Endothelial cell of umbilical vein (primary cell): ENCODE data around the gene ERFL. TPM values are rescaled to one million over a fixed set of nuclear protein-coding genes. Genes with fewer than 3 reads are reported as not detected.

Experiments
- BruUV-seq: library from RNA; stranded (reverse); fragments of 400-500 nt; replicated peaks from 2 replicates; lab custom pipeline; 2021; lab: Mats Ljungman, UMichigan
- CTCF ChIA-PET: fragments of 300-600, 350-600 bp; sonication (Branson Sonifier 250); formaldehyde crosslinking; loops from one replicate; lab custom pipeline; 2021; ENCODE audit warnings: antibody characterized with exemption, inconsistent platforms; lab: Charles Lee
- POLR2A ChIA-PET: fragments of 300-600, 350-600 bp; sonication (Branson Sonifier 250); formaldehyde crosslinking; loops from one replicate; lab custom pipeline; 2021; ENCODE audit warnings: antibody characterized with exemption, inconsistent platforms; lab: Charles Lee
- DNase-seq: peaks from one replicate; pipeline ENCODE4 v3.0.0-alpha.2; 2011; ENCODE audit warnings: low read depth, low spot score
- FAIRE-seq: peaks from 2 replicates; lab custom pipeline; 2011; peaks lifted over from hg19 to GRCh38; lab: Jason Lieb, UNC
- H2AFZ ChIP-seq: 2 replicates; pipeline ENCODE4 v1.6.0; 2012; ENCODE audit warnings: low read depth, low read length, control low read depth, inconsistent platforms
- H3K27ac ChIP-seq: 2 replicates; pipeline ENCODE4 v1.5.1; 2011; ENCODE audit warnings: low read depth, mild to moderate bottlenecking, control low read depth, low read length, moderate library complexity; ENCODE audit not compliant: insufficient read depth
- H3K27me3 ChIP-seq, 2 experiments: 2 replicates each; pipeline versions ENCODE4 v1.6.0 to v1.6.1; 2011; ENCODE audit warnings: low read length in 2 of 2, mixed read lengths in 1 of 2; ENCODE audit not compliant: control insufficient read depth in 2 of 2, insufficient read depth in 2 of 2
- H3K36me3 ChIP-seq, 2 experiments: 2 replicates in 1 of 2; 3 replicates in 1 of 2; pipeline ENCODE4 v1.5.1; 2011; ENCODE audit warnings: low read length in 2 of 2, mild to moderate bottlenecking in 1 of 2, moderate library complexity in 1 of 2; ENCODE audit not compliant: control insufficient read depth in 2 of 2, insufficient read depth in 2 of 2; ENCODE audit errors: extremely low read depth in 1 of 2
- H3K4me1 ChIP-seq: 3 replicates; pipeline ENCODE4 v1.5.1; 2011; ENCODE audit warnings: mild to moderate bottlenecking, low read length; ENCODE audit not compliant: control insufficient read depth, insufficient read depth; ENCODE audit errors: extremely low read depth
- H3K4me2 ChIP-seq: 2 replicates; pipeline ENCODE4 v1.6.1; 2011; ENCODE audit warnings: low read length, control low read depth, mixed read lengths; ENCODE audit not compliant: insufficient read depth
- H3K4me3 ChIP-seq, 3 experiments: fragments of 200-600 bp in 1 of 3; sonication (generic), shearing (Covaris generic) in 1 of 3; replicated peaks in 1 of 3; 2 replicates each; pipeline ENCODE4 v1.5.1; 2011 to 2016; ENCODE audit warnings: control low read depth in 3 of 3, low read length in 3 of 3, mild to moderate bottlenecking in 2 of 3, inconsistent platforms in 1 of 3, low read depth in 1 of 3, moderate library complexity in 1 of 3; ENCODE audit not compliant: insufficient read depth in 1 of 3
- H3K79me2 ChIP-seq: 2 replicates; pipeline ENCODE4 v1.6.0; 2012; ENCODE audit warnings: low read length, inconsistent platforms; ENCODE audit not compliant: control insufficient read depth, insufficient read depth
- H3K9ac ChIP-seq: replicated peaks from 2 replicates; pipeline ENCODE3; 2011; ENCODE audit warnings: low read length, control low read depth; ENCODE audit not compliant: insufficient read depth; ENCODE audit errors: extremely low read depth
- H3K9me1 ChIP-seq: replicated peaks from 3 replicates; pipeline ENCODE4 v1.6.0; 2011; ENCODE audit warnings: mild to moderate bottlenecking, low read length; ENCODE audit not compliant: control insufficient read depth, insufficient read depth; ENCODE audit errors: extremely low read depth
- H3K9me3 ChIP-seq: replicated peaks from 2 replicates; pipeline ENCODE4 v1.5.1; 2012; ENCODE audit warnings: low read length, inconsistent platforms; ENCODE audit not compliant: control insufficient read depth, insufficient read depth
- H4K20me1 ChIP-seq: replicated peaks from 2 replicates; pipeline ENCODE3; 2011; ENCODE audit warnings: mild to moderate bottlenecking, low read length; ENCODE audit not compliant: control insufficient read depth, insufficient read depth; ENCODE audit errors: extremely low read depth
- EZH2 ChIP-seq: IDR thresholded peaks from 2 replicates; pipeline ENCODE4 v1.6.1; 2012; ENCODE audit warnings: borderline replicate concordance, low read depth, mild to moderate bottlenecking, moderate library complexity, low read length, inconsistent platforms; ENCODE audit not compliant: severe bottlenecking
- FOS ChIP-seq: IDR thresholded peaks from 2 replicates; pipeline ENCODE4 v1.6.1; 2011; ENCODE audit warnings: mild to moderate bottlenecking, low read length, moderate library complexity, borderline replicate concordance; ENCODE audit not compliant: insufficient read depth
- GATA2 ChIP-seq: IDR thresholded peaks from 2 replicates; pipeline ENCODE4 v1.7.0; 2011; ENCODE audit warnings: low read depth, mild to moderate bottlenecking, moderate library complexity, mixed read lengths, low read length; ENCODE audit not compliant: insufficient read length, insufficient read depth
- JUN ChIP-seq: IDR thresholded peaks from 2 replicates; pipeline ENCODE4 v1.6.1; 2011; ENCODE audit warnings: borderline replicate concordance, low read depth; ENCODE audit not compliant: insufficient read length, insufficient read depth
- MYC ChIP-seq: IDR thresholded peaks from one replicate; pipeline ENCODE4 v1.6.1; 2011; ENCODE audit warnings: mild to moderate bottlenecking, low read depth, low read length
- POLR2A ChIP-seq: IDR thresholded peaks from 2 replicates; pipeline ENCODE4 v1.6.1; 2012; ENCODE audit warnings: low read depth, mild to moderate bottlenecking, control low read depth, low read length
- POLR2AphosphoS5 ChIP-seq: IDR thresholded peaks from 2 replicates; pipeline ENCODE4 v1.6.1; 2012; ENCODE audit warnings: low read depth, mild to moderate bottlenecking, control low read depth, low read length, moderate library complexity; ENCODE audit not compliant: insufficient read depth
- dilution Hi-C: fragments of 300-500 bp; cut with MboI; formaldehyde crosslinking; loops from one replicate; pipeline ENCODE4 v1.15.0; 2019; ENCODE audit warnings: low sequenced_read_pairs; ENCODE audit not compliant: extremely low pct_ligation_motif_present
- intact Hi-C: fragments of 100-400 bp; cut with micrococcal nuclease; formaldehyde crosslinking; loops from one replicate; pipeline ENCODE4 v1.10.0; 2022
- polyA plus RNA-seq, 4 experiments: library from polyadenylated mRNA; depleted of rRNA in 3 of 4; stranded (reverse) in 3 of 4; unstranded in 1 of 4; fragments of >200 nt; gene quantifications; 2 replicates each; pipeline versions ENCODE4 v1.2.1 to v1.2.3, GENCODE V29; 2011 to 2012; ENCODE audit warnings: missing spikeins in 1 of 4
- total RNA-seq: library from RNA; stranded (reverse); gene quantifications from 2 replicates; pipeline ENCODE4 v1.2.3, GENCODE V29; 2021
- TF ChIP-seq, protein P1 (sequence below): IDR thresholded peaks from 2 replicates; pipeline ENCODE4 v1.6.1; 2011; ENCODE audit not compliant: insufficient read depth, insufficient read length
- TF ChIP-seq, protein P2 (sequence below), 2 donors: IDR thresholded peaks; 1 replicate in 1 of 2; 2 replicates in 1 of 2; pipeline ENCODE4 v1.5.1; 2011; ENCODE audit warnings: low read length in 2 of 2, mild to moderate bottlenecking in 2 of 2, moderate library complexity in 2 of 2, control low read depth in 1 of 2, inconsistent platforms in 1 of 2, low read depth in 1 of 2; ENCODE audit not compliant: insufficient read depth in 1 of 2; ENCODE audit errors: extremely low read depth in 1 of 2

Gene ERFL
- total and polyA plus RNA-seq, 2 donors (not counting 3 experiments of a cell fraction or from before 2014, with no cell fraction given), result not detected

- FAIRE-seq (no peak), DNase-seq (no peak)
- H3K9me3 ChIP-seq, result no peaks in the 10 kb centered on the region
- H3K4me3 ChIP-seq, result peak overlapping the region in 1 of 3 experiments; percentile 85
- no peak for TF ChIP-seq JUN
- no peak for TF ChIP-seq GATA2
- TF ChIP-seq, protein P1, sequence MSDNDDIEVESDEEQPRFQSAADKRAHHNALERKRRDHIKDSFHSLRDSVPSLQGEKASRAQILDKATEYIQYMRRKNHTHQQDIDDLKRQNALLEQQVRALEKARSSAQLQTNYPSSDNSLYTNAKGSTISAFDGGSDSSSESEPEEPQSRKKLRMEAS, result no peak
- TF ChIP-seq MYC, result no peak
- TF ChIP-seq FOS, result no peak
- TF ChIP-seq, protein P2, sequence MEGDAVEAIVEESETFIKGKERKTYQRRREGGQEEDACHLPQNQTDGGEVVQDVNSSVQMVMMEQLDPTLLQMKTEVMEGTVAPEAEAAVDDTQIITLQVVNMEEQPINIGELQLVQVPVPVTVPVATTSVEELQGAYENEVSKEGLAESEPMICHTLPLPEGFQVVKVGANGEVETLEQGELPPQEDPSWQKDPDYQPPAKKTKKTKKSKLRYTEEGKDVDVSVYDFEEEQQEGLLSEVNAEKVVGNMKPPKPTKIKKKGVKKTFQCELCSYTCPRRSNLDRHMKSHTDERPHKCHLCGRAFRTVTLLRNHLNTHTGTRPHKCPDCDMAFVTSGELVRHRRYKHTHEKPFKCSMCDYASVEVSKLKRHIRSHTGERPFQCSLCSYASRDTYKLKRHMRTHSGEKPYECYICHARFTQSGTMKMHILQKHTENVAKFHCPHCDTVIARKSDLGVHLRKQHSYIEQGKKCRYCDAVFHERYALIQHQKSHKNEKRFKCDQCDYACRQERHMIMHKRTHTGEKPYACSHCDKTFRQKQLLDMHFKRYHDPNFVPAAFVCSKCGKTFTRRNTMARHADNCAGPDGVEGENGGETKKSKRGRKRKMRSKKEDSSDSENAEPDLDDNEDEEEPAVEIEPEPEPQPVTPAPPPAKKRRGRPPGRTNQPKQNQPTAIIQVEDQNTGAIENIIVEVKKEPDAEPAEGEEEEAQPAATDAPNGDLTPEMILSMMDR (IDR thresholded peaks at IDR 0.05; ENCODE audit: extremely low read depth in 1 of 2, insufficient read depth in 1 of 2, low read depth in 1 of 2, low read length in 2 of 2), result no peak
- TF ChIP-seq EZH2, result no peak
- no peak for TF ChIP-seq POLR2AphosphoS5
- no peak for TF ChIP-seq POLR2A
- H3K9ac ChIP-seq, result peak overlapping the region; percentile 98
- peaks cover 41% of the 10 kb centered on the region for H3K4me1 ChIP-seq
- H3K36me3 ChIP-seq, result peaks cover 27 to 43% of the 10 kb centered on the region in 2 experiments
- no peak overlapping the region for H2AFZ ChIP-seq
- H3K27me3 ChIP-seq, result no peaks in the 10 kb centered on the region
- no peaks in the 10 kb centered on the region for H3K9me1 ChIP-seq
- no peaks in the 10 kb centered on the region for H4K20me1 ChIP-seq
- intact Hi-C loops (no loop called here), dilution Hi-C loops (no loop called here)
- H3K27ac ChIP-seq, result no peak overlapping the region
- H3K79me2 ChIP-seq, result peaks cover 62% of the 10 kb centered on the region
- ChIA-PET POLR2A (interaction anchor here (1.4 kb wide), 1 partner anchor 11 kb away, joined by 4 read pairs; no protein-coding TSS in a partner anchor), CTCF (interaction anchor here (4.0 kb wide), 1 partner anchor 11 kb away, joined by 18 read pairs; no protein-coding TSS in a partner anchor)
- H3K4me2 ChIP-seq, result peak overlapping the region; percentile 88
- no TSS peak for BruUV-seq
These were observed 66.4 kb downstream of the ERFL start for GRCh38 chr19:41861846-41862245.
